AG09309 (cell line): ENCODE results near the gene HSPG2.

Experiments
- DNase-seq: peaks from one replicate; pipeline ENCODE4 v3.0.0-alpha.2; 2010; ENCODE audit warnings: low read depth
- H3K4me3 ChIP-seq: 2 replicates; pipeline ENCODE4 v1.5.1; 2011; ENCODE audit warnings: mild to moderate bottlenecking, low read depth, low read length, moderate library complexity; ENCODE audit not compliant: control insufficient read depth
- TF ChIP-seq, protein P1 (sequence below): IDR thresholded peaks from 2 replicates; pipeline ENCODE4 v1.5.1; 2011; ENCODE audit warnings: mild to moderate bottlenecking, low read depth, low read length, inconsistent platforms; ENCODE audit not compliant: insufficient read depth, control insufficient read depth; ENCODE audit errors: missing control alignments

The HSPG2 gene

DNA sequence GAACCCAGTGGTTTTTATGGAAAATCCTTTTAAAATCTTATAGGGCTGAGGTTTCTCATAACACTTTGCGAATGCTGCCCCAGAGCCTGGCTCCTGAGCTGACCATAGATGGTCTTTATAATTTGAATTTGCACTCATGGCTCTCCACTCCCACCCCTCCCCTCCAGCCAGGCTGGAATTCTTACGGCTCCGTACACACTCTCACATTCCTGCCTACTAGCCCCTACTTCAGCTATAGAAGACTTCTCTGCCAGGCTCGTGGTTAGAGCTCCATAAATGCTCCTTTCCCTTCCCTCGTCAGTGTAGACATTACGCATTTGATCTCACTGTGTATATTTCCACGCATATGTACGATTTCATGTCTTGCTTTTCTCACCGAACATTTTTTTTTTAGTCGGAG is 5.4 kb upstream of the HSPG2 start:
- TF ChIP-seq, protein P1, sequence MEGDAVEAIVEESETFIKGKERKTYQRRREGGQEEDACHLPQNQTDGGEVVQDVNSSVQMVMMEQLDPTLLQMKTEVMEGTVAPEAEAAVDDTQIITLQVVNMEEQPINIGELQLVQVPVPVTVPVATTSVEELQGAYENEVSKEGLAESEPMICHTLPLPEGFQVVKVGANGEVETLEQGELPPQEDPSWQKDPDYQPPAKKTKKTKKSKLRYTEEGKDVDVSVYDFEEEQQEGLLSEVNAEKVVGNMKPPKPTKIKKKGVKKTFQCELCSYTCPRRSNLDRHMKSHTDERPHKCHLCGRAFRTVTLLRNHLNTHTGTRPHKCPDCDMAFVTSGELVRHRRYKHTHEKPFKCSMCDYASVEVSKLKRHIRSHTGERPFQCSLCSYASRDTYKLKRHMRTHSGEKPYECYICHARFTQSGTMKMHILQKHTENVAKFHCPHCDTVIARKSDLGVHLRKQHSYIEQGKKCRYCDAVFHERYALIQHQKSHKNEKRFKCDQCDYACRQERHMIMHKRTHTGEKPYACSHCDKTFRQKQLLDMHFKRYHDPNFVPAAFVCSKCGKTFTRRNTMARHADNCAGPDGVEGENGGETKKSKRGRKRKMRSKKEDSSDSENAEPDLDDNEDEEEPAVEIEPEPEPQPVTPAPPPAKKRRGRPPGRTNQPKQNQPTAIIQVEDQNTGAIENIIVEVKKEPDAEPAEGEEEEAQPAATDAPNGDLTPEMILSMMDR, result no peak
- no peak for DNase-seq
- no peak overlapping the region for H3K4me3 ChIP-seq

DNA sequence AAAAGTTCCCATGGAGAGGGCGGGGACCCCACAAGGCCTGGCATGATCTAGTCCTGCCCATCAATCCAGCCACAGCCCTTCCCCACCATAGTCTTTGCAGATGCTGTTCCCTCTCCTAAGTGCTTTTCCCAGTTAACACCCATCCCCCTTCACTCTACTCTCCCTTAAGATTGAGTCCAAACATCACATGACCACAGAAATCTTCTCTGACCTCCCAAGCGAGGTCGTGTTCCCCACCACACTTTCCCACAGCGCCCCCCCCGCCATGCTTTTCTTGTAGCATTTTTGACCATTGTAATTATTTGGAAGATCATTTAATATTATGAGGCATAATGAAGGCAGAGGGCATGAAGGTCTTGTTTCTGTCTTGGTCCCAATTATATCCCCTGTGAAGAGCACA is 4.3 kb upstream of the HSPG2 start:
- H3K4me3 ChIP-seq, result no peak overlapping the region
- TF ChIP-seq, protein P1, result no peak
- DNase-seq, result no peak

DNA sequence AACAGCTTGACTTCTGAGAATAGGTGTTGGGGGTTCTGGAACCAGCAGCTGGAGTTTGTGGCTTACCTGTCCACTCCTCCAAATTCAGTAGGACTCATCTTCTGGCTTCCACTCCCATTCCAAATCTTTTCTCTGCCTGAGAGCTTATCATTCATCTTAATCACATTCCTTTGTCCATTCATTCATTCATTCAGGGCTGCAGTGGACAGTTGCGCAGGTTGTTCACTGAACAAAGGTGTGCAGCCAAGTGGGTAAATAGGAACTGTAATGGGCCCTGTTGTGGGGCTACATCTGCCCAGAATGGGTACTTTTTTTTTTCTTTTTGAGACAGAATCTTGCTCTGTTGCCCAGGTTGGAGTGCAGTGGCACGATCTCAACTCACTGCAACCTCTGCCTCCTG is 3.4 kb upstream of the HSPG2 start:
- no peak for DNase-seq
- H3K4me3 ChIP-seq, result no peak overlapping the region
- TF ChIP-seq, protein P1, result no peak

DNA sequence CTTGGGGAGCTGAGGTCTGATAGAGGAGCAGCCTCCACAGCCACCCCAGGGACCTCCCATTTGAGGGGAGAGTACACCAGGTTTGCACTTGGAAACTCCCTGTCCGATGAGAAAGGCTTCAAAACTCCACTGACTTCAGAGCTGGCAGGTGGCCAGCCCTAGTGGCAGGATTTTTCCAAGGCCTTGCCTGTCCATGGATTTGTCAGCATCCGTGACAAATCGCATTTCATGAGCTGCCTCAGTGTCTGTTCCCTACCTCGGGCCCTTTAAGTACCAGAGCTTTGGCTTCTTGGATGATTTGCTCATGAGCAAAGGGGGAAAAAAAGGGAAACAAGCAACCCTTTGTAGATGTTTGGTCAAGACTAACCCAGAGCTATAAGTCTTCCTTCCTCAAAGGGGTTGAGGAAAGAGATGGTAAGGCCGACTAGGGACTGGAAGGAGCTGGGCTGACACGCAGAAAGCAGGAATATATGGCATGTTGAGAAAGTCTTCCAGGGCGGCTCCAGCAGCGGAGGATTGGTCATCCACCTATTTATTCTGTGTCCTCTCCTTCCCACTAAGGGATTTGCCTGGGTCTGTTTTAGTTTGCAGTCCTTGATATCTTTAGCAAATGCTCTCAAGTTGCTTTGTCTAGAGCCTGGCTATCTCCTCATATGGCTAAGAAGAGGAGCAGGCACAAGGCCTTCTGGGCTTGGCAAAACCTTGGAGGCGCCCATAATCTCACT is 2.7 kb upstream of the HSPG2 start:
- peak; percentile 94 for DNase-seq
- TF ChIP-seq, protein P1, result peak; percentile 60
- no peak overlapping the region for H3K4me3 ChIP-seq

DNA sequence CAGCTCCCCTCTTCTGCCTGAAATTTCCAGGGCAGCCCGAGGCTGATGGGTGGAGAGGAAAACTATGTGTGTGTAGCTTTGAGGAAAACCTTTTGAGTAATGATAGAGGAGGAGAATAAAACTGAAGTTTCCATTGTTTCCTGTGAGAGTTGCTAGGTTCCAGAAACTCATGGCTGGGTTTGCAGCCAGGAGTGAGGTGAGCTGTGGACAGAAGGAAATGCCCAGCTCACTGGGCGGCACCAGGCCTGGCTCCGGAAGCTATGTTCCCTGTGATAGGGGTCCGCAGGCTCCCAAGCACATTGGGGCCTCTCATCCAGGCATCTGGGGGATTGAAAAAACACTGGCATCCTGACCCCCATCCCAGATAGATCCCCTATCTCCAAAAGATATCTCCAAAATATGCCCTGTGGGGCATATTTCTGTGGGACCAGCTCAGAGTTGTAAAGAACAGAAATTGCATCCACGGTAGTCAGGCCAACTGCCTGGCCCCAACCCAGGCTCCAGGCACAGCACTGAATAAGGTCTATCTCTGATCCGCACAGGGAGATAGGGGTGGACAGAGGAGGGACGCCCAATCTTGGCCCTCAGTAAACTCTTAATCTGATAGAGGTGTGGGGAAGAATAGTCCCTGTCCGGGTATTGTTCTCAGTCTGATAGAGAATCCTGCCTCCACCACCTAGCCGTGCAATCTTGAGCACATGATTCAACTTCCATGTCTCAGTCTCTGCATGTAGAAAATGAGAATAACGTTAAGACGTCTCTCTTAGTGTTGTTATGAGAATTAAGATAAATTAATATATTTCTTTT is 1.8 kb upstream of the HSPG2 start:
- TF ChIP-seq, protein P1, result no peak
- no peak for DNase-seq
- H3K4me3 ChIP-seq, result no peak overlapping the region

DNA sequence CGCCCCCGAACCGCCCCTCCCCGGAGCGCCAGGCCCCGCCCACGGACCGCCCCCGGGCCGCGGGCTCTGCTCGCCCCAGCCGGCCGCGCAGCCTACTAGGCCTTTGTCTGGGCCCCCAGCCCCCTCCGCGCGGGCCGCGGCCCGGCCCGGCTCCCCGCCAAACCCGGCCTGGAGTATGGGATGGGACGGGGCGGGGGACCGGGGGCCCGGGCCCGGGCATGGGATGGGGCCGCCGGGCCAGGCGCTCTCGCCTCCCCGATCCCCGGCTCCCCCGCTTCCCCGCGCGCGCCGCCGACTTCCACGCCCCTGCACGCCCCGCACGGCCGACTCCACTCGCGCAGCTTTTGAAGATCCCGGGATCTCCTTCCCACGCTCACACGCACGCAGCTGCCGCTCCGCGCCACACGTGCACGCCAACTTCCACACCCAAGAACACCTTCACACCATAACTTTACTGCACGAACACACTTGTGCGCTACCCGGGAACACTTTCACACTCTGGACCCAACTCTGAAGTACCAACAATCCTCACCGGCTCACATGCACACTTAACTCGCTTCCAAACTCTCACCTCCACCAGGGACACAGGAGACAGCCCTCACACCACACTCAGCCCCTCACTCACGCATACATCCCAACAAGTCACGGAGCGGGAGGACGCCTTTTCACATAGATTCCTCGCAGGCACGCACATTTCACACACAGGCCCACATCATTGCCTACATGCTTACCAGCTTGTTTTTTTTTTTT is 437 bp upstream of the HSPG2 start:
- peak overlapping the region; percentile 25 for H3K4me3 ChIP-seq
- DNase-seq, result no peak
- TF ChIP-seq, protein P1, result no peak
